ENCODE measurements around the gene BCKDK. TPM values are rescaled to one million over a fixed set of nuclear protein-coding genes. Genes with fewer than 3 reads are reported as not detected.
A peak's percentile ranks its signal among the peaks of the same experiment; 100 is the strongest.

Gene BCKDK
- total and polyA plus RNA-seq, 2 of the 13 experiments (the other 11 are each of a cell fraction or from before 2014, with no cell fraction given) = 24.9 to 42.6 TPM

DNA sequence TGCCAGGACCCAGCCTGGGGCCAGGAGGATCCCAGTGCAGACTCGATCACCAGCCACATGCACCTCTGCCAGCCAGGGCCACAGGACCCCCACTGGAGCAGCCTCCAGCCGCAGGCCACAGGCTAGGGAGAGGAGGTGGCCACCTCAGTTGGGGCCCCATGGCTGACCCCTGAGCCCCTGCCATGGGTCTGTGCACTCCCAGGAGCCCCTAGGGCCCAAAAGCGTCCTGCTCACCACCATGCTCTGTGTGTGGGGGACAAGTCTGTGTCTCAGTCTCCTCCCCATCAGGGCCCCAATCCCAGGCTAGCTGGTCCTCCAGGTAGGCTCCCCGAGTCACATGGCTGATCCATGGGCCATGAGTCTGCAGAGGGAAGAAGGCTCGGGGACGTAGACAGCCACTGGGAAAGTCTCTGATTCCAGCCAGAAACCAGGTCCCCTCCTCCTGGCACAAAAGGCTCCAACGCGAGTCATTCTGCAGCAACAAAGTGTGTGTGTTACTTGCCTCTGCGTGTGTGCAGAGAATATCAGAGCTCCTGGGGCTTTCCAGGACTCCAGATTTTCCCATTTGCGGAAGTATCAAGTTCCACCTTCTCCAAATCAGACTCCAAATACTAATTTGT lies 33.4 kb downstream of the BCKDK start (continued):
- TF ChIP-seq LRRFIP1 (CRISPR knock-in tag; conservative IDR thresholded peaks at IDR 0.05) (no peak), ZFP36L1 (CRISPR knock-in tag; IDR thresholded peaks at IDR 0.05) (no peak), NFKBIZ (CRISPR knock-in tag; IDR thresholded peaks at IDR 0.05) (0 out of 2 replicates have a peak, but pooled peaks have one; percentile 31), NFKB2 (CRISPR knock-in tag; IDR thresholded peaks at IDR 0.05; ENCODE audit: borderline replicate concordance) (no peak), FLYWCH1 (CRISPR knock-in tag; IDR thresholded peaks at IDR 0.05) (no peak), ZBTB3 (CRISPR knock-in tag; IDR thresholded peaks at IDR 0.05; ENCODE audit: borderline replicate concordance, low read depth) (no peak), ZNF768 (CRISPR knock-in tag; IDR thresholded peaks at IDR 0.05) (peak; percentile 41; the same call in 1 of the 2 replicates), ZNF251 (CRISPR knock-in tag; IDR thresholded peaks at IDR 0.05) (no peak), CHCHD3 (CRISPR knock-in tag; IDR thresholded peaks at IDR 0.05) (no peak), FIP1L1 (IDR thresholded peaks at IDR 0.05; ENCODE audit: borderline replicate concordance, insufficient read depth, low read depth, low read length) (no peak), HMG20A (CRISPR knock-in tag; IDR thresholded peaks at IDR 0.05; ENCODE audit: borderline replicate concordance) (no peak), ASH2L (IDR thresholded peaks at IDR 0.05; ENCODE audit: insufficient read length, low read depth, low read length) (no peak), ATF3 (CRISPR knock-in tag; IDR thresholded peaks at IDR 0.05) (0 out of 2 replicates have a peak, but pooled peaks have one; percentile 7), SP4 (CRISPR knock-in tag; IDR thresholded peaks at IDR 0.05) (no peak), HMG20B (CRISPR knock-in tag; conservative IDR thresholded peaks at IDR 0.05) (no peak), NBN (conservative IDR thresholded peaks at IDR 0.05) (no peak), IKZF1 (IDR thresholded peaks at IDR 0.05) (no peak), CREB1 (IDR thresholded peaks at IDR 0.05) (no peak), CREB1 (CRISPR knock-in tag; IDR thresholded peaks at IDR 0.05) (no peak), ZNF160 (CRISPR knock-in tag; IDR thresholded peaks at IDR 0.05) (no peak), PRDM4 (CRISPR knock-in tag; IDR thresholded peaks at IDR 0.05; ENCODE audit: borderline replicate concordance) (no peak)
- TF ChIP-seq, protein P1, sequence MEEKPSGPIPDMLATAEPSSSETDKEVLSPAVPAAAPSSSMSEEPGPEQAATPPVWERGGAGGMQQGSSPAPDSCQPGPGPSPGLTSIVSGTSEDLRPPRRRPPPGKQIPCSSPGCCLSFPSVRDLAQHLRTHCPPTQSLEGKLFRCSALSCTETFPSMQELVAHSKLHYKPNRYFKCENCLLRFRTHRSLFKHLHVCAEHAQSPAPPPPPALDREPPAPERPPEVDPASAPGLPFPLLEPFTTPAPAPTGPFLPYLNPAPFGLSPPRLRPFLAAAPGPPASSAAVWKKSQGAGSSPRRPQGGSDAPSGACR (CRISPR knock-in tag; IDR thresholded peaks at IDR 0.05) = no peak
- TF ChIP-seq, protein P2, sequence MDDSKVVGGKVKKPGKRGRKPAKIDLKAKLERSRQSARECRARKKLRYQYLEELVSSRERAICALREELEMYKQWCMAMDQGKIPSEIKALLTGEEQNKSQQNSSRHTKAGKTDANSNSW (CRISPR knock-in tag; IDR thresholded peaks at IDR 0.05; ENCODE audit: borderline replicate concordance) = peak; percentile 36; the same call in 1 of the 2 replicates
